Nephron (organoid): ENCODE data around the gene ZFAND4.
A peak's percentile ranks its signal among the peaks of the same experiment; 100 is the strongest.

ENCODE experiments used
- H3K27ac Mint-ChIP-seq, 3 experiments: 2 replicates each; pipeline ENCODE4 v1.8.0; 2020; ENCODE audit warnings: mixed read lengths in 3 of 3, mild to moderate bottlenecking in 2 of 3, moderate library complexity in 1 of 3
- H3K27me3 Mint-ChIP-seq: 2 replicates; pipeline ENCODE4 v1.8.0; 2021; ENCODE audit warnings: low read depth, mild to moderate bottlenecking, moderate library complexity, mixed read lengths
- H3K36me3 Mint-ChIP-seq: 2 replicates; pipeline ENCODE4 v1.8.0; 2020; ENCODE audit warnings: low read depth, mixed read lengths
- H3K4me1 Mint-ChIP-seq: 2 replicates; pipeline ENCODE4 v1.8.0; 2020; ENCODE audit warnings: mixed read lengths
- H3K4me3 Mint-ChIP-seq, 3 experiments: 2 replicates each; pipeline ENCODE4 v1.8.0; 2020; ENCODE audit warnings: mild to moderate bottlenecking in 3 of 3, mixed read lengths in 3 of 3, moderate library complexity in 2 of 3
- H3K9me3 Mint-ChIP-seq: 2 replicates; pipeline ENCODE4 v1.8.0; 2020; ENCODE audit warnings: mixed read lengths
- TF ChIP-seq, protein P1 (sequence below), 3 experiments: fragments of 200-600 bp; sonication (generic); IDR thresholded peaks; one replicate each; pipeline ENCODE4 v1.5.0; 2021; ENCODE audit warnings: antibody characterized with exemption in 3 of 3; ENCODE audit not compliant: unreplicated experiment in 3 of 3

Gene ZFAND4

DNA sequence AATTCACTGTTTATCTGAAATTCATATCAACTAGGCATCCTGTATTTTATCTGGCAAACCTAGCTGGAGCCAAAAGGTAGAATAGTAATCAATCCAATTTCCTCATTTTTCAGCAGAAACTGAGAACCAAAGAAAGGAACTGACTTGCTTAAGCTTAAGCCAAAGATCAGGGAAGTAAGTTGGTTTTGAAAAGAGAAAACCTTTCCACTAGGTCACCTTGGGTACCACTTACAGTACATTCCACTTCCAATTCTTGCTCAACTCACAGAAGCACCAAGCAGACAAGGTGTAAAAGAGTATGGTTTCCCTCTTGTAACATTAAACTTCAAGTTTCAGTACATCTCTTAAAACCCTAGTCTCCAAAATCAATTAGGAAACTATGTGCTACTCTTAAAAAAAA, 79.6 kb downstream of the ZFAND4 start:
- peaks cover 16% of the 10 kb centered on the region for H3K4me1 Mint-ChIP-seq
- peaks cover 24% of the 10 kb centered on the region for H3K36me3 Mint-ChIP-seq
- peaks cover 6% of the 10 kb centered on the region for H3K9me3 Mint-ChIP-seq
- peak overlapping the region; percentile 86 to 96 (median 91) for H3K4me3 Mint-ChIP-seq
- TF ChIP-seq, protein P1, sequence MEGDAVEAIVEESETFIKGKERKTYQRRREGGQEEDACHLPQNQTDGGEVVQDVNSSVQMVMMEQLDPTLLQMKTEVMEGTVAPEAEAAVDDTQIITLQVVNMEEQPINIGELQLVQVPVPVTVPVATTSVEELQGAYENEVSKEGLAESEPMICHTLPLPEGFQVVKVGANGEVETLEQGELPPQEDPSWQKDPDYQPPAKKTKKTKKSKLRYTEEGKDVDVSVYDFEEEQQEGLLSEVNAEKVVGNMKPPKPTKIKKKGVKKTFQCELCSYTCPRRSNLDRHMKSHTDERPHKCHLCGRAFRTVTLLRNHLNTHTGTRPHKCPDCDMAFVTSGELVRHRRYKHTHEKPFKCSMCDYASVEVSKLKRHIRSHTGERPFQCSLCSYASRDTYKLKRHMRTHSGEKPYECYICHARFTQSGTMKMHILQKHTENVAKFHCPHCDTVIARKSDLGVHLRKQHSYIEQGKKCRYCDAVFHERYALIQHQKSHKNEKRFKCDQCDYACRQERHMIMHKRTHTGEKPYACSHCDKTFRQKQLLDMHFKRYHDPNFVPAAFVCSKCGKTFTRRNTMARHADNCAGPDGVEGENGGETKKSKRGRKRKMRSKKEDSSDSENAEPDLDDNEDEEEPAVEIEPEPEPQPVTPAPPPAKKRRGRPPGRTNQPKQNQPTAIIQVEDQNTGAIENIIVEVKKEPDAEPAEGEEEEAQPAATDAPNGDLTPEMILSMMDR (IDR thresholded peaks at IDR 0.05; ENCODE audit: unreplicated experiment in 3 of 3), result no peak
- no peak overlapping the region for H3K27ac Mint-ChIP-seq
- no peaks in the 10 kb centered on the region for H3K27me3 Mint-ChIP-seq

DNA sequence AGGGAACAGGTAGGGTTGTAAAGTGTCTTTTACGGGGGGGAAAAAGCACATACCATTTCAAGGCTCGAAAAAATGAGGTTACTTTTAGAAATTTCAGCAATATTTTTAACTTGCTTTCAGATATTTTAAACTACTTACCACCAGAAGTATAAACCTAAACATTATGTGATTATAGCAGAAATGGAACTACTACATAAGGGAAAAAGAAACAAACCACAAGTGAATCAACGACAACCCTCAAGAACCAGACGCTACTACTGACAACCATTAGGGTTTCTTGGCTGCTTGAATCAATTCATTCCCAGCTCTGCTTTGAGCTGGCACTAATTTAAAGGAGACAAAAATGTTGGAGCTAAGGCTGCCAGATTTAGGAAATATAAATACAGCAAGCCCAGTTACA, 80.1 kb downstream of the ZFAND4 start:
- Mint-ChIP-seq H3K4me1 (peaks cover 16% of the 10 kb centered on the region), H3K9me3 (peaks cover 8% of the 10 kb centered on the region), H3K4me3 (peak overlapping the region; percentile 40 to 45 (median 44)), H3K27me3 (no peaks in the 10 kb centered on the region), H3K27ac (no peak overlapping the region), H3K36me3 (peaks cover 27% of the 10 kb centered on the region)
- TF ChIP-seq, protein P1 (IDR thresholded peaks at IDR 0.05; ENCODE audit: unreplicated experiment in 3 of 3), result no peak

DNA sequence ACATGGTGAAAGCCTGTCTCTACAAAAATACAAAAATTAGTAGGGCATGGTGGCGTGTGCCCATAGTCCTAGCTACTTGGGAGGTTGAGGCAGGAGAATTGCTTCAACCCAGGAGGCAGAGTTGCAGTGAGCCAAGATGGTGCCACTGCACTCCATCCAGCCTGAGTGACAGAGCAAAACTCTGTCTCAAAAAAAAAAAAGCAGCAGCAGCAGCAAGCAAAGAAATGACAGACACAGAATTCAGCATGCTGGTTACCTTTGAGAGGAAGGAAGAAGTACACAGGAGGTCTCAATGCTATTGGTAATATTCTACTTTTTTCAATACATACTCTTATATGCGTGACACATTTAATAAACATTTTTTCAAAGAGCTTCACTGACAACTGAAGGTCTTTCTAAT, 81.3 kb downstream of the ZFAND4 start:
- Mint-ChIP-seq H3K27ac (no peak overlapping the region), H3K36me3 (peaks cover 33% of the 10 kb centered on the region), H3K4me1 (peaks cover 16% of the 10 kb centered on the region), H3K27me3 (no peaks in the 10 kb centered on the region), H3K4me3 (peak overlapping the region in 1 of 3 experiments; percentile 0), H3K9me3 (peaks cover 15% of the 10 kb centered on the region)
- TF ChIP-seq, protein P1 (IDR thresholded peaks at IDR 0.05; ENCODE audit: unreplicated experiment in 3 of 3), result no peak

DNA sequence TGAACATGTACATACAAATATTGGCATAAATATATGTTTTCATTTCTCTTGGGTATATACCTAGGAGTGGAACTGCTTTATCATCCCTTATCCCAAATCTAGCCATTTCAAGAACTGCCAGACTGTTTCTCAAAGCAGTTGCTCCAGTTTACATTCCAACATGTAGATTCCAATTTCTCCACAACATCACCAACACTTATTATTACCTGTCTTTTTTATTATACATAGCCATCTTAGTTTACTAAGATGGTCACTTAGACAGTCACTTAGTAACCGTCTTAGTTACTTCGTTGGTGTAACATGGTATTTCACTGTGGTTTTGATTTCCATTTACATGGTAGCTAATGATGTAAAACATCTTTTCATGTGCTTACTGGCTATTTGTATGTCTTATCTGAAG, 82.7 kb downstream of the ZFAND4 start:
- peaks cover 13% of the 10 kb centered on the region for H3K4me1 Mint-ChIP-seq
- H3K4me3 Mint-ChIP-seq, result no peak overlapping the region
- no peaks in the 10 kb centered on the region for H3K27me3 Mint-ChIP-seq
- H3K27ac Mint-ChIP-seq, result no peak overlapping the region
- TF ChIP-seq, protein P1 (IDR thresholded peaks at IDR 0.05; ENCODE audit: unreplicated experiment in 3 of 3), result no peak
- H3K36me3 Mint-ChIP-seq, result peaks cover 42% of the 10 kb centered on the region
- peaks cover 24% of the 10 kb centered on the region for H3K9me3 Mint-ChIP-seq

DNA sequence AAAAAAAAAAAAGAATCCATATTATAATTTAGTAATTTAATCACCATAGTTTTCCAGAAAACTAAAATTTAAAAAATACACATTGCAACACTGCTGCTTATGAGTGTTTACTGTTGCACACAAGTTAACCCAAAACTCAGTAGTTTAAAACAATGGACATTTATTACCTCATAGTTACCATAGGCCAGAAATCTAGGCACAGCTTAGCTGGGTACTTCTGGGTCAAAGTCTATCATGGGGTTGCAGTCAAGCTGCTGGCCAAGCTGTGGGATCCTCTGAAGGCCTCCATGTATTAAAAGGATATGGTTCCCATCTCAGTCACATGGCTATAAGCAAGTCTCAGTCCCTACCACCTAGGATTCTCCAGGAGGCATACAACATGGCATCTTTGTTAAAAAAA, 83.6 kb downstream of the ZFAND4 start:
- Mint-ChIP-seq H3K36me3 (peaks cover 47% of the 10 kb centered on the region), H3K9me3 (peaks cover 29% of the 10 kb centered on the region), H3K4me1 (peaks cover 11% of the 10 kb centered on the region), H3K27ac (no peak overlapping the region), H3K27me3 (no peaks in the 10 kb centered on the region), H3K4me3 (no peak overlapping the region)
- TF ChIP-seq, protein P1 (IDR thresholded peaks at IDR 0.05; ENCODE audit: unreplicated experiment in 3 of 3), result no peak

DNA sequence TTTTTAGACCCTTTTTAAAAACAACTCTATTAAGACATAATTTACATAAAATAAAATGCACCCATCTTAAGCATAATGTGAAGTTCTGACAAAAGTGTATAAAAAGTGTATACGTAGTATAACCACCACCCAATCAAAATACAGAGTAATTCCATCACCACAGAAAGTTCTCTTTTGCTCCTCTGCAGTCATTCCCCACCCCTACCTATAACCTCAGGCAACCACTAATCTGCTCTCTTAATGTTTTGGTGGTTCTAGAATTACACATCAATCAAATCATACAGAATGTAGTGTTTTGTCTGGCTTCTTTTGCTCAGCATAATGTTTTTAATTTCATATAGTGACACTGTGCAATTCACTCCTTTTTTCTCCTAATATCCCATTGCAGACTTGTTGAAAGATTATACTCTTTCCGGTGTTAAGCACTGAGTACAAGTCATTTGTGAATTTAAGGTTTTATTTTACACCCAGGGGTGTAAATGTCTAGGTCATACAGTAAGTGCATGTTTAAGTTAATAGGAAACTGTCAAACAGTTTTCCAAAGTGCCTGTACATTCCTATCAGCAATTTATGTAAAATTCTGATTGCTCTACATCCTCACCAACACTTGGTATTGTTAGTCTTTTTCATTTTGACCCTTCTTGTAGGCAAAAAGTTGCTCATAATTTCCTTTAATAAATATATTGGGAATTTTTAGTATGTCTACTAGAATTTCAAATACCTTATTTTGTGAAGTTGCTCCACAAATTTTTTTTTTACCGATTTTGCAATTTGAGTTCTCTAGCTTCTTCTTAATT, 86.3 kb downstream of the ZFAND4 start:
- no peak overlapping the region for H3K27ac Mint-ChIP-seq
- no peaks in the 10 kb centered on the region for H3K4me1 Mint-ChIP-seq
- H3K36me3 Mint-ChIP-seq, result peaks cover 47% of the 10 kb centered on the region
- no peak overlapping the region for H3K4me3 Mint-ChIP-seq
- no peaks in the 10 kb centered on the region for H3K27me3 Mint-ChIP-seq
- H3K9me3 Mint-ChIP-seq, result peaks cover 32% of the 10 kb centered on the region
- TF ChIP-seq, protein P1 (IDR thresholded peaks at IDR 0.05; ENCODE audit: unreplicated experiment in 3 of 3), result no peak
